Mesendoderm (in vitro differentiated cells): Measurements from ENCODE around the gene STEAP3.

Experiments used
- DNase-seq: peaks from one replicate; pipeline ENCODE4 v3.0.0; 2013
- H2AK5ac ChIP-seq: 2 replicates; pipeline ENCODE4 v1.6.1; 2013; ENCODE audit warnings: low read length, inconsistent platforms
- H2BK120ac ChIP-seq: 2 replicates; pipeline ENCODE4 v1.6.1; 2013; ENCODE audit warnings: low read depth, mild to moderate bottlenecking, low read length, moderate library complexity, mixed read lengths
- H2BK15ac ChIP-seq: replicated peaks from 2 replicates; pipeline ENCODE4 v1.6.1; 2013; ENCODE audit warnings: low read depth, mild to moderate bottlenecking, moderate library complexity
- H2BK5ac ChIP-seq: 2 replicates; pipeline ENCODE4 v1.6.1; 2013; ENCODE audit warnings: low read length, inconsistent platforms
- H3K18ac ChIP-seq: 2 replicates; pipeline ENCODE4 v1.6.1; 2013; ENCODE audit warnings: mild to moderate bottlenecking, low read length, mixed read lengths
- H3K23ac ChIP-seq: one replicate; pipeline ENCODE4 v1.6.1; 2013; ENCODE audit warnings: low read length
- H3K27ac ChIP-seq: 2 replicates; pipeline ENCODE4 v1.5.1; 2013; ENCODE audit warnings: low read depth, mild to moderate bottlenecking, inconsistent platforms, low read length, moderate library complexity
- H3K27me3 ChIP-seq: 2 replicates; pipeline ENCODE4 v1.6.1; 2013; ENCODE audit warnings: low read length, control low read depth, mild to moderate bottlenecking, inconsistent platforms; ENCODE audit not compliant: insufficient read depth, poor library complexity
- H3K36me3 ChIP-seq: 2 replicates; pipeline ENCODE4 v1.6.1; 2013; ENCODE audit warnings: low read length, inconsistent platforms; ENCODE audit not compliant: control insufficient read depth, insufficient read depth
- H3K4ac ChIP-seq: one replicate; pipeline ENCODE4 v1.6.1; 2013; ENCODE audit warnings: low read depth, mild to moderate bottlenecking, low read length, moderate library complexity
- H3K4me1 ChIP-seq: 2 replicates; pipeline ENCODE4 v1.6.1; 2013; ENCODE audit warnings: low read depth, low read length, inconsistent platforms; ENCODE audit not compliant: control insufficient read depth
- H3K4me2 ChIP-seq: 2 replicates; pipeline ENCODE4 v1.6.1; 2013; ENCODE audit warnings: low read length
- H3K4me3 ChIP-seq: 2 replicates; pipeline ENCODE4 v1.5.1; 2013; ENCODE audit warnings: mild to moderate bottlenecking, low read length
- H3K56ac ChIP-seq: one replicate; pipeline ENCODE4 v1.6.1; 2013; ENCODE audit warnings: low read length
- H3K79me1 ChIP-seq: 2 replicates; pipeline ENCODE4 v1.6.1; 2013; ENCODE audit warnings: low read length, inconsistent platforms
- H3K79me2 ChIP-seq: 2 replicates; pipeline ENCODE4 v1.6.1; 2013; ENCODE audit warnings: mild to moderate bottlenecking, low read length; ENCODE audit not compliant: control insufficient read depth, insufficient read depth
- H3K9ac ChIP-seq: 2 replicates; pipeline ENCODE4 v1.6.1; 2013; ENCODE audit warnings: low read length, inconsistent platforms
- H4K5ac ChIP-seq: one replicate; pipeline ENCODE4 v1.6.1; 2013; ENCODE audit warnings: low read length
- H4K8ac ChIP-seq: one replicate; pipeline ENCODE4 v1.6.1; 2013; ENCODE audit warnings: low read depth, mild to moderate bottlenecking, control low read depth, low read length, moderate library complexity
- WGBS: extraction: QIAGEN DNeasy Blood & Tissue Kit; methylation state at CpG from one replicate; pipeline ENCODE4 v1.1.7; 2013; ENCODE audit warnings: low lambda C conversion rate, missing lambda C conversion rate; ENCODE audit not compliant: insufficient coverage; ENCODE audit errors: extremely low coverage; 5-methylcytosine and 5-hydroxymethylcytosine counted together

The STEAP3 gene

GRCh38 chr2:119283873-119284331 lies 60.3 kb downstream of the STEAP3 start:
- Histone ChIP-seq H4K8ac (no peak overlapping the region), H3K4me1 (no peaks in the 10 kb centered on the region), H2BK5ac (no peak overlapping the region), H4K5ac (no peak overlapping the region), H2AK5ac (no peak overlapping the region), H3K4me2 (no peak overlapping the region), H3K4me3 (no peak overlapping the region), H2BK120ac (no peak overlapping the region), H3K79me2 (no peaks in the 10 kb centered on the region), H3K36me3 (no peaks in the 10 kb centered on the region), H3K27ac (no peak overlapping the region), H2BK15ac (no peak overlapping the region), H3K79me1 (no peaks in the 10 kb centered on the region), H3K56ac (no peak overlapping the region), H3K4ac (no peak overlapping the region), H3K23ac (no peak overlapping the region), H3K18ac (no peak overlapping the region), H3K27me3 (no peaks in the 10 kb centered on the region), H3K9ac (no peak overlapping the region)
- WGBS: no CpG with 5 or more reads among the region's 10 CpGs
- DNase-seq: no peak

DNA sequence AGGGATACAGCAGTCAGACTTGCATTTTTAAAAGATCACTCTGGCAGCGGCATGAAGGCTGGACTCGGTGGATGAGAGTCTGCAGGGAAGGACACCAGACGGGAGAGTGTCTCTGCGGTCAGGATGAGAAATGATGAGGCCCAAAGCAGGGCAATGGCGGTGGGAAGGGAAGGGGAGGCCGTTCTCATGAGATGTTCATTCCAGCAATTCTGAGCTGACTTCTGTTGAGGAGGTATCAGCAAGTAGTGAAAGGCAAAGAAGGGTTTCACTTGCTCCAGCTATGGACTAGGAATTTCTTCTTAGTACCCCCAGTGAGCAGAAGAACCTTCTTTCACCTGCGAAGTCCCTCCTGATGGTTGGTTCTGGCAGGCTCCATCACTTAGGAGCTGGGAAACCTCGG lies 63.0 kb downstream of the STEAP3 start:
- H3K79me2 ChIP-seq: no peaks in the 10 kb centered on the region
- no CpG with 5 or more reads among the region's 8 CpGs for WGBS
- no peak overlapping the region for H3K4ac ChIP-seq

GRCh38 chr2:119288576-119288975 lies 64.9 kb downstream of the STEAP3 start:
- Histone ChIP-seq H2BK15ac (no peak overlapping the region), H4K8ac (no peak overlapping the region), H3K4me1 (no peaks in the 10 kb centered on the region), H3K23ac (no peak overlapping the region), H3K36me3 (no peaks in the 10 kb centered on the region), H3K9ac (no peak overlapping the region), H2BK120ac (no peak overlapping the region), H4K5ac (no peak overlapping the region), H3K4ac (no peak overlapping the region), H3K79me1 (no peaks in the 10 kb centered on the region), H3K79me2 (no peaks in the 10 kb centered on the region), H3K27ac (no peak overlapping the region), H3K56ac (no peak overlapping the region), H3K27me3 (no peaks in the 10 kb centered on the region), H2BK5ac (no peak overlapping the region), H3K4me3 (no peak overlapping the region), H2AK5ac (no peak overlapping the region), H3K4me2 (no peak overlapping the region), H3K18ac (no peak overlapping the region)
- no CpG with 5 or more reads among the region's 6 CpGs for WGBS
- no peak for DNase-seq

More for the DNA sequence above, 63.0 kb downstream of the STEAP3 start:
- Histone ChIP-seq H3K36me3 (no peaks in the 10 kb centered on the region), H4K8ac (no peak overlapping the region), H3K18ac (no peak overlapping the region), H3K56ac (no peak overlapping the region), H2AK5ac (no peak overlapping the region), H3K9ac (no peak overlapping the region), H3K27me3 (no peaks in the 10 kb centered on the region), H3K4me2 (no peak overlapping the region), H3K4me1 (no peaks in the 10 kb centered on the region), H2BK120ac (no peak overlapping the region), H4K5ac (no peak overlapping the region), H3K27ac (no peak overlapping the region), H2BK15ac (no peak overlapping the region), H3K79me1 (no peaks in the 10 kb centered on the region), H2BK5ac (no peak overlapping the region), H3K4me3 (no peak overlapping the region), H3K23ac (no peak overlapping the region)
- no peak for DNase-seq

DNA sequence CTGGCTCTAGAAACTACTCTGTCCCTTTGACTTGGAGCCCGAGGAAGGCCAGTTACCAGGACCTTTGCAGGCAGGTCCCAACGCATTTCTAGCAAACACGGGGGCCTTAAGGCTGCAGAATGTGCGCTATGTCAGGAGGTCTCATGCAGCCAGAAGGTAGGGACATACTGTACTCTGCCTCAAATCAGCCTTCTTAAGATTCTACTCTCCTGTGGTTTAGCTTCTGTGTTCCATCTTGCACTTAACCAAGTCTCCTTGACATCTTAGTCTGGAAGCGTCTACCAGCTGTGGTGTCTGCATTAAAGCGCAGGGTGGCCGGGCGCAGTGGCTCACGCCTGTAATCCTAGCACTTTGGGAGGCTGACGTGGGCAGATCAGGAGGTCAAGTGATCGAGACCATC lies 65.5 kb downstream of the STEAP3 start:
- Histone ChIP-seq H3K23ac (no peak overlapping the region), H3K27me3 (no peaks in the 10 kb centered on the region), H3K4me1 (no peaks in the 10 kb centered on the region), H4K5ac (no peak overlapping the region), H3K18ac (no peak overlapping the region), H3K4ac (no peak overlapping the region), H3K4me3 (no peak overlapping the region), H2BK5ac (no peak overlapping the region), H3K56ac (no peak overlapping the region), H4K8ac (no peak overlapping the region), H3K27ac (no peak overlapping the region), H3K36me3 (no peaks in the 10 kb centered on the region), H3K79me1 (no peaks in the 10 kb centered on the region), H3K9ac (no peak overlapping the region), H2AK5ac (no peak overlapping the region), H2BK120ac (no peak overlapping the region), H3K79me2 (no peaks in the 10 kb centered on the region), H3K4me2 (no peak overlapping the region), H2BK15ac (no peak overlapping the region)
- WGBS: no CpG with 5 or more reads among the region's 11 CpGs
- DNase-seq: no peak

DNA sequence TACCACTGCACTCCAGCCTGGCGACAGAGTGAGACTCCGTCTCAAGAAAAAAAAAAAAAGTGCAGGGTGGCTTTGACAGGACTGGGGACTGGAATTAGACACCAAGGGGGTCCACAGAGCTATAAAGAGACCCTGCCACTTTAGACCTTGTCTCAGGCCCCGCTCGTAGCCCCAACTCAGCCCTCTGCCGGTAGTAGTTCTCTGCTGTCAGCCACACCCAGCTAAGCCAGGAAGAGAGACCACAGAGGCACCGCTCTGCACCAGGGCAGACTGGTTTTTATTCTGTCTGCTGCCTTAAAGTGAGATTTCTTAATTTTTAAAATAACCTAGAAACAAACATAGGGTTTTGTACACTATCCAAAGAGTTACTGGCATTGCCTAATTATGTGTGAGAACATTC lies 66.0 kb downstream of the STEAP3 start:
- H3K36me3 ChIP-seq: no peaks in the 10 kb centered on the region
- H2AK5ac ChIP-seq: no peak overlapping the region
- no peaks in the 10 kb centered on the region for H3K4me1 ChIP-seq
- no peak overlapping the region for H3K4me2 ChIP-seq
- no peak overlapping the region for H3K4me3 ChIP-seq
- no peaks in the 10 kb centered on the region for H3K79me2 ChIP-seq
- H3K79me1 ChIP-seq: no peaks in the 10 kb centered on the region
- no peak overlapping the region for H3K4ac ChIP-seq
- no CpG with 5 or more reads among the region's 6 CpGs for WGBS
- H2BK15ac ChIP-seq: no peak overlapping the region
- DNase-seq: no peak
- H3K56ac ChIP-seq: no peak overlapping the region
- H2BK120ac ChIP-seq: no peak overlapping the region
- no peaks in the 10 kb centered on the region for H3K27me3 ChIP-seq
- no peak overlapping the region for H3K18ac ChIP-seq
- H3K9ac ChIP-seq: no peak overlapping the region
- no peak overlapping the region for H4K8ac ChIP-seq
- no peak overlapping the region for H3K23ac ChIP-seq
- no peak overlapping the region for H2BK5ac ChIP-seq
- H4K5ac ChIP-seq: no peak overlapping the region
- H3K27ac ChIP-seq: no peak overlapping the region

DNA sequence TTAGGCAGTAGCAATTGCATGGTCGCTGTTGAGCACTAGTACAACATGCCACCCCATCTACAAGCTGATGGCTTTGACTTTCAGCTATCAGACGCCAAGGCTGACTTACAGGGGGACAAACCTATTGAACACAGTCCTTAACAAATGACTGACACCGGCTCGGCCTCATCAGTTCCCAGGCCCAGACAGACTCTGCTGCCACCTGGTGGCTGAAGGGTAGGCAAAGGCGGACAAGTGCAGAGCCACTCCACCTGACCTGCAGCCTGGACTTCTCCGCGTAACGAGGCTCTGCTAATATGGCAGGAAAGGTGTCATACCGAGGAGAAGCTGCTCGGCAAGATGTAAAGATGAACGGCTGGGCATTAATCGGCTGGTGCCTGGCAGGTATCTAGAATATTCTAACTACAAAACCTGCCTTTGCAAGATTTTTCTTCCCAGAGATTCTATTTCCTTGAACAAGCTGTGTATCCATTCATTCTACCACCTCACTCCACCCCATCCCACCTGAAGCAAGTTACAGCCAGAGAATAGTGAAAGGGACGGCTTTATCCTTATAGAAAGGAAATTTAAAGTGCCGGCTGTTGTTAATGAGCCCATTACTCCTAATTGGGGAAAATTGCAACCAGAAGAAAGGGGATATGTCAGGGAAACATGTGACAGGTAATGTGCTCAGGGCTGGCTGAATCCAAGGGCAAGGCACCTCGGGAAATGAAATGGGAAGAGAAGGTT lies 67.4 kb downstream of the STEAP3 start:
- H2BK120ac ChIP-seq: no peak overlapping the region
- WGBS: no CpG with 5 or more reads among the region's 15 CpGs
- no peak overlapping the region for H3K4me3 ChIP-seq
- no peak overlapping the region for H4K5ac ChIP-seq
- no peaks in the 10 kb centered on the region for H3K79me1 ChIP-seq
- H3K4me2 ChIP-seq: no peak overlapping the region
- DNase-seq: peak; percentile 85
- no peak overlapping the region for H2BK5ac ChIP-seq
- H2AK5ac ChIP-seq: no peak overlapping the region
- no peaks in the 10 kb centered on the region for H3K36me3 ChIP-seq
- H3K4me1 ChIP-seq: no peaks in the 10 kb centered on the region
- H3K56ac ChIP-seq: no peak overlapping the region
- no peak overlapping the region for H4K8ac ChIP-seq
- H3K9ac ChIP-seq: no peak overlapping the region
- no peak overlapping the region for H3K18ac ChIP-seq
- no peak overlapping the region for H3K27ac ChIP-seq
- H3K23ac ChIP-seq: no peak overlapping the region
- no peak overlapping the region for H2BK15ac ChIP-seq
- H3K79me2 ChIP-seq: no peaks in the 10 kb centered on the region
- no peak overlapping the region for H3K4ac ChIP-seq
- no peaks in the 10 kb centered on the region for H3K27me3 ChIP-seq
